Spleen (tissue), 11 donors: Measurements from ENCODE around the gene AUP1. TPM values are rescaled to one million over a fixed set of nuclear protein-coding genes. Genes with fewer than 3 reads are reported as not detected.

Experiments used
- DNase-seq: peaks from one replicate; pipeline ENCODE4 v3.0.0-alpha.2; 2020
- H3K27ac ChIP-seq, 8 donors: fragments of 200-600 bp; sonication (generic) in 7 of 8; 1 replicate in 4 of 8; 2 replicates in 4 of 8; pipeline versions ENCODE4 v1.5.0 to v1.8.0; 2016 to 2021; ENCODE audit warnings: inconsistent platforms in 4 of 8, mild to moderate bottlenecking in 4 of 8, moderate library complexity in 1 of 8
- H3K27me3 ChIP-seq, 7 donors: fragments of 200-600 bp; sonication (generic) in 6 of 7; replicated peaks in 1 of 7; 1 replicate in 4 of 7; 2 replicates in 3 of 7; pipeline versions ENCODE4 v1.5.0 to v1.8.0; 2016 to 2021; ENCODE audit warnings: inconsistent platforms in 3 of 7, mild to moderate bottlenecking in 1 of 7
- H3K36me3 ChIP-seq, 6 donors: fragments of 200-600 bp; sonication (generic) in 5 of 6; 1 replicate in 4 of 6; 2 replicates in 2 of 6; pipeline versions ENCODE4 v1.5.0 to v1.8.0; 2016 to 2021; ENCODE audit warnings: inconsistent platforms in 2 of 6
- H3K4me1 ChIP-seq, 6 donors: fragments of 200-600 bp; sonication (generic) in 5 of 6; 1 replicate in 3 of 6; 2 replicates in 3 of 6; pipeline versions ENCODE4 v1.5.0 to v1.8.0; 2016 to 2021; ENCODE audit warnings: inconsistent platforms in 3 of 6
- H3K4me3 ChIP-seq, 8 donors: fragments of 200-600 bp; sonication (generic) in 7 of 8; 1 replicate in 4 of 8; 2 replicates in 4 of 8; pipeline versions ENCODE4 v1.5.0 to v1.8.0; 2016 to 2021; ENCODE audit warnings: inconsistent platforms in 4 of 8, mild to moderate bottlenecking in 4 of 8, moderate library complexity in 2 of 8
- H3K9me3 ChIP-seq, 8 donors: fragments of 200-600 bp; sonication (generic) in 7 of 8; 1 replicate in 4 of 8; 2 replicates in 4 of 8; pipeline versions ENCODE4 v1.5.0 to v1.8.0; 2016 to 2021; ENCODE audit warnings: inconsistent platforms in 4 of 8
- POLR2A ChIP-seq, 3 donors: fragments of 450-650 bp; IDR thresholded peaks; one replicate each; pipeline ENCODE4 v1.5.1; 2017; ENCODE audit warnings: antibody characterized with exemption in 3 of 3, mild to moderate bottlenecking in 1 of 3
- POLR2AphosphoS5 ChIP-seq, 3 donors: sonication (generic); formaldehyde crosslinking; IDR thresholded peaks; one replicate each; pipeline ENCODE4 v1.5.1; 2017; ENCODE audit warnings: antibody characterized with exemption in 3 of 3
- WGBS, 5 donors: extraction: QIAGEN DNeasy Blood & Tissue Kit in 3 of 5; methylation state at CpG; one replicate each; pipeline versions ENCODE4 v1.1.5 to v1.1.7; 2013 to 2018; 5-methylcytosine and 5-hydroxymethylcytosine counted together
- intact Hi-C: fragments of 100-400 bp; cut with DNase I; formaldehyde crosslinking; loops from one replicate; pipeline ENCODE4 v1.15.0; 2023; ENCODE audit warnings: low total_unique reads
- polyA plus RNA-seq, 3 donors: library from polyadenylated mRNA; stranded (reverse); fragments of 200-250 nt; gene quantifications; one replicate each; pipeline ENCODE4 v1.2.1, GENCODE V29; 2013
- total RNA-seq, 7 donors: library from RNA; depleted of rRNA in 3 of 7; stranded (reverse); fragments of >200 nt in 3 of 7; fragmentation: NEBNext Ultra II Directional in 4 of 7; extraction: Animal tissue kit (Norgen Biotek cat#: 25700) in 4 of 7; gene quantifications; one replicate each; pipeline versions ENCODE4 v1.1.0 to v1.2.1, GENCODE V29; 2016 to 2021
- TF ChIP-seq, protein P1 (sequence below), 11 experiments: fragments of 200-600 bp in 7 of 11; fragments of 450-650 bp in 4 of 11; sonication (generic) in 4 of 11; IDR thresholded peaks in 8 of 11; conservative IDR thresholded peaks in 3 of 11; 1 replicate in 7 of 11; 2 replicates in 4 of 11; pipeline versions ENCODE4 v1.4.0 to v1.8.0; 2016 to 2021; ENCODE audit warnings: antibody characterized with exemption in 11 of 11, inconsistent platforms in 4 of 11, mild to moderate bottlenecking in 1 of 11
- donor health status: healthy with polysubstance abuse.
- donor health status: DM: no; HTN: no; CAD: no; lungs with moderate emphysema.
- donor health status: DM: no; HTN: no; CAD: no.
- donor health status: Bipolar disorder and iron deficiency.
- donor health status: healthy.
- donor health status: DM: no; HTN: no; CAD: no.
- donor health status: DM: yes; HTN: yes; CAD: no.

Gene AUP1
- total and polyA plus RNA-seq, 10 donors: 107 to 226 (median 135) TPM

DNA sequence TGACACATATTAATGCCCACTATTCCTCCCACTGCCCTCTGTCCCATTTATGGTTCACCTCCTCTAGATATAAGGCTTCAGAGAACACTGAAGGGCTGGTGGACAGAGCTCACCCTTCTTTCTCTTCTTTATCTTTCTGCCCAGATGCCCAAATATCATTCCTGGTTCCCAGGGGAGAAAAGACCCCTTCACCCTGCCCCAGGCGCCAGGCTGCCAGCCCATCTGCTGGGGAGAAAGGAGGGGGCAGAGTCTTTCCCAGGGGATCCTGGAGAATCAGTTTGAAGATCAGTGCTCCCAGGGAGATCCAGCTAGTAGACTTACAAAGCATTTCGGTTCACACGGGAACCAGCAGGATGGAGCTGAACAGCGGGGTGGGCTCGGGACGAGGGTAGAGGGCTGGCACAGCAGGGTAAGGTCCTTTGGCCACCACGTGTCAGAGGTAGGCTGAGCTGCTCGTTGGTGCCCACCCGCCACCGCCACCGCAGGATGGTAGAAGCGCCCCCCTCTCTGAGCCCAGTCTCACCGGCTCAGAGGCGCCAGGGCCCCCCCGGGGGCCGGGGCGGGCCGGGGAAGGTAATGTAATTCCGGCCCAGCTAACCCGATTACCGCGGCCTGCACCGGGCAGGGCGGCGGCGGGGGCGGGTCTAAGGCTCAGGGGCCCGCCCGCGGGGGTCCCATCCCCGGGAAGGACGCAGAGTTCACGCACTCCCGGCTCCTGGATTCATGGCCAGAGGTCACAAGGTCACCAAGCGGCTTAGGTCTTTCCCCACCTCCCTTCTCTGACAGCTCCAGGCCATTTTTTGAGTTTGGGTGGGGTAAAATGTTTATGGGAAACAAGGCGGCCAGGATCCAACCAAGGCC is 16.5 kb downstream of the AUP1 start:
- intact Hi-C loops: no loop called here
- H3K27me3 ChIP-seq: peaks cover 23 to 82% (median 73%) of the 10 kb centered on the region in 7 donors
- 10 to 27% (median 11%) methylated on average over 18 to 36 of the region's 36 CpGs for WGBS, 5 donors

DNA sequence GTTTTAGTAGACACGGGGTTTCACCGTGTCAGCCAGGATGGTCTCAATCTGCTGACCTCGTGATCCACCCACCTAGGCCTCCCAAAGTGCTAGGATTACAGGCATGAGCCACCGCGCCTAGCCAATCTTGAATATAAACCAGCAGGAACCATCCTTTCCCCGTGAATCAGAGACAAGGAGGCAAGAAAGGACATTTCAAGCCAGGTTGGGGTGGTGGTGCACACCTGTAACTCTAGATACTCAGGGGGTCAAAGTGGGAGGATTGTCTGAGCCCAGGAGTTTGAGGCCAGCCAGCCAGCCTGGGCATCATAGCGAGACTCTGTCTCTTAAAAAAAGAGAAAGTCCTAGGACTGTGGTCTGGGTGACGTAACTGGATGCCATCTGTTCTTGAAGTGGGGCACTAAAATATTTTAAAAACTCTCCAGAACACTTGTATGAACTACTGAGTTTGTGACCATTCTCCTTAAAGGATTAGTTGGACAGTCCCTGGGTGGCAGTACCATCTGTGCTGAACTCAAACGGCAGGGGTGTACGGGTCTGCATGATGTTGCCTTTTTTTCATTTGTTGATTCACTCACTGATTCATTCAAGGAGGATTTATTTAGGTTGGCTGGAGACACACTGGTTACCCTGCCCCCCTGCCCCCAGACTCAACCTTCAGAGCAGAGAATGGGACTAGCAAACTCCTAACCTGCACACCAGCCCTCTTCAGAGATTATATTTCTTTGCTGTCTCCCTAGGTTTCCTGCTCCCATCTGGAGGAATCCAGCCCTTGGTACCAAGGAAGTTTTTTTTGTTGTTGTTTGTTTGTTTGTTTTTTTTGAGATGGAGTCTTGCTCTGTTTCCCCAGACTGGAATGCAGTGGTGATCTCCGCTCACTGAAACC is 18.2 kb downstream of the AUP1 start:
- intact Hi-C loops: no loop called here
- TF ChIP-seq, protein P1, sequence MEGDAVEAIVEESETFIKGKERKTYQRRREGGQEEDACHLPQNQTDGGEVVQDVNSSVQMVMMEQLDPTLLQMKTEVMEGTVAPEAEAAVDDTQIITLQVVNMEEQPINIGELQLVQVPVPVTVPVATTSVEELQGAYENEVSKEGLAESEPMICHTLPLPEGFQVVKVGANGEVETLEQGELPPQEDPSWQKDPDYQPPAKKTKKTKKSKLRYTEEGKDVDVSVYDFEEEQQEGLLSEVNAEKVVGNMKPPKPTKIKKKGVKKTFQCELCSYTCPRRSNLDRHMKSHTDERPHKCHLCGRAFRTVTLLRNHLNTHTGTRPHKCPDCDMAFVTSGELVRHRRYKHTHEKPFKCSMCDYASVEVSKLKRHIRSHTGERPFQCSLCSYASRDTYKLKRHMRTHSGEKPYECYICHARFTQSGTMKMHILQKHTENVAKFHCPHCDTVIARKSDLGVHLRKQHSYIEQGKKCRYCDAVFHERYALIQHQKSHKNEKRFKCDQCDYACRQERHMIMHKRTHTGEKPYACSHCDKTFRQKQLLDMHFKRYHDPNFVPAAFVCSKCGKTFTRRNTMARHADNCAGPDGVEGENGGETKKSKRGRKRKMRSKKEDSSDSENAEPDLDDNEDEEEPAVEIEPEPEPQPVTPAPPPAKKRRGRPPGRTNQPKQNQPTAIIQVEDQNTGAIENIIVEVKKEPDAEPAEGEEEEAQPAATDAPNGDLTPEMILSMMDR (IDR thresholded peaks at IDR 0.05 in 8 of 11, conservative IDR thresholded peaks at IDR 0.05 in 3 of 11): no peak
- TF ChIP-seq POLR2AphosphoS5 (IDR thresholded peaks at IDR 0.05) (no peak), POLR2A (IDR thresholded peaks at IDR 0.05) (no peak)
- peaks cover 0 to under 1% (median 0%) of the 10 kb centered on the region in 6 donors for H3K36me3 ChIP-seq
- H3K27ac ChIP-seq: no peak overlapping the region
- DNase-seq: peak; percentile 31
- 37 to 49% (median 43%) methylated on average over 11 of the region's 11 CpGs for WGBS, 5 donors
- H3K27me3 ChIP-seq: peaks cover 23 to 66% (median 57%) of the 10 kb centered on the region in 7 donors
- H3K4me3 ChIP-seq: no peak overlapping the region
- peaks cover 27 to 51% (median 46%) of the 10 kb centered on the region in 6 donors for H3K4me1 ChIP-seq
- H3K9me3 ChIP-seq: no peaks in the 10 kb centered on the region

More for the DNA sequence above, 16.5 kb downstream of the AUP1 start:
- DNase-seq: peak; percentile 72
- Histone ChIP-seq H3K36me3 (no peaks in the 10 kb centered on the region), H3K27ac (no peak overlapping the region), H3K4me3 (peak overlapping the region in 1 of 8 donors; percentile 71), H3K4me1 (peaks cover 20 to 48% (median 42%) of the 10 kb centered on the region in 6 donors), H3K9me3 (no peaks in the 10 kb centered on the region)
- TF ChIP-seq POLR2AphosphoS5 (IDR thresholded peaks at IDR 0.05): no peak
- TF ChIP-seq, protein P1 (IDR thresholded peaks at IDR 0.05 in 8 of 11, conservative IDR thresholded peaks at IDR 0.05 in 3 of 11): no peak
- TF ChIP-seq POLR2A (IDR thresholded peaks at IDR 0.05): no peak

DNA sequence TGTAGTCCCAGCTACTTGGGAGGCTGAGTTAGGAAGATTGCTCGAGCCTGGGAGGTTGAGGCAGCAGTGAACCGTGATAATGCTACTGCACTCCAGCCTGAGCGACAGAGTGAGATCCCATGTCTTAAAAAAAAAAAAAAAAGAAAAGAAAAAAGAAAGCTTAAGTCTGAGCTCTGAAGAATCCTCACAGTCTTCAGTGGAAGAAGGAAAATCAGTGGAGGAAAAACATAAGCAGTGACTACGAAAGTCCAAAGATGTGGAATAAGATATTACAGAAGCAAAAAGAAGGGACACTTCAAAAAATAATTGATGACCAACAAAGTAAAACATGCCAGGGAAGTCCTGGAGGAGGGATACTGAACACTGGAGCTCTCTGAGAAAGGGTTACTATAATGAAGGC is 19.2 kb downstream of the AUP1 start:
- 80 to 92% (median 89%) methylated on average over 4 of the region's 4 CpGs for WGBS, 5 donors

More for the DNA sequence above, 19.2 kb downstream of the AUP1 start:
- Histone ChIP-seq H3K27me3 (peaks cover 14 to 55% (median 46%) of the 10 kb centered on the region in 7 donors), H3K4me3 (no peak overlapping the region), H3K27ac (no peak overlapping the region), H3K4me1 (peaks cover 27 to 51% (median 46%) of the 10 kb centered on the region in 6 donors), H3K36me3 (peaks cover 0 to 11% (median 7%) of the 10 kb centered on the region in 6 donors), H3K9me3 (no peaks in the 10 kb centered on the region)
- intact Hi-C loops: no loop called here
- DNase-seq: no peak
- TF ChIP-seq, protein P1 (IDR thresholded peaks at IDR 0.05 in 8 of 11, conservative IDR thresholded peaks at IDR 0.05 in 3 of 11): no peak
